HCT116 (cell line): ENCODE data around the gene CSRP1. TPM values are rescaled to one million over a fixed set of nuclear protein-coding genes. Genes with fewer than 3 reads are reported as not detected.

Experiments used
- ATAC-seq: fragments of 200-7000 bp; cut with Tn5 transposase; 2 replicates; pipeline ENCODE4 v1.9.1; 2020; ENCODE audit warnings: mild to moderate bottlenecking, moderate library complexity
- BruUV-seq: library from RNA; stranded (reverse); fragments of 400-500 nt; replicated peaks from 2 replicates; lab custom pipeline; 2021; lab: Mats Ljungman, UMichigan
- CTCF ChIA-PET: fragments of 300-600 bp; sonication (Branson Sonifier 250); formaldehyde crosslinking; loops from one replicate; lab custom pipeline; 2021; ENCODE audit warnings: antibody characterized with exemption; lab: Charles Lee
- POLR2A ChIA-PET: fragments of 300-600, 350-600 bp; sonication (Branson Sonifier 250); formaldehyde crosslinking; loops from one replicate; lab custom pipeline; 2021; ENCODE audit warnings: antibody characterized with exemption; lab: Charles Lee
- RAD21 ChIA-PET, 2 experiments: fragments of 300-600 bp; sonication (Branson Sonifier 250); formaldehyde crosslinking; loops; one replicate each; lab custom pipeline; 2023; ENCODE audit warnings: low total read pairs in 2 of 2; ENCODE audit not compliant: uncharacterized antibody in 2 of 2, unreplicated experiment in 2 of 2, low non-redundant PET in 1 of 2; lab: Charles Lee
- DNase-seq: peaks from one replicate; pipeline ENCODE4 v3.0.0-alpha.2; 2010; ENCODE audit warnings: low read depth, low spot score
- H2AFZ ChIP-seq: fragments of 200-600 bp; shearing (Covaris generic), sonication (generic); 2 replicates; pipeline ENCODE4 v1.6.1; 2017; ENCODE audit warnings: low read depth, mixed run types, mixed read lengths, antibody characterized with exemption, low read length; ENCODE audit not compliant: poor library complexity, severe bottlenecking
- H3K27ac ChIP-seq: 2 replicates; pipeline ENCODE4 v1.5.1; 2012; ENCODE audit warnings: low read depth, low read length
- H3K27me3 ChIP-seq: fragments of 200-600 bp; sonication (generic); 2 replicates; pipeline ENCODE4 v1.6.1; 2016; ENCODE audit warnings: mixed run types, low read length, mixed read lengths; ENCODE audit not compliant: insufficient read depth
- H3K36me3 ChIP-seq, 2 experiments: fragments of 200-500 bp in 1 of 2; fragments of 200-600 bp in 1 of 2; sonication (Bioruptor generic) in 1 of 2; sonication (generic) in 1 of 2; 2 replicates each; pipeline versions ENCODE4 v1.5.1 to v1.6.1; 2014 to 2016; ENCODE audit warnings: low read length in 2 of 2, inconsistent platforms in 1 of 2, mixed read lengths in 1 of 2, mixed run types in 1 of 2; ENCODE audit not compliant: insufficient read depth in 2 of 2, control insufficient read depth in 1 of 2
- H3K4me1 ChIP-seq, 2 experiments: fragments of 200-600 bp in 1 of 2; sonication (generic) in 1 of 2; 2 replicates each; pipeline versions ENCODE4 v1.5.1 to v1.6.1; 2012 to 2017; ENCODE audit warnings: low read length in 2 of 2, inconsistent platforms in 1 of 2, mild to moderate bottlenecking in 1 of 2, mixed read lengths in 1 of 2, mixed run types in 1 of 2, moderate library complexity in 1 of 2; ENCODE audit not compliant: insufficient read depth in 2 of 2, control insufficient read depth in 1 of 2
- H3K4me2 ChIP-seq: fragments of 200-600 bp; sonication (generic); 2 replicates; pipeline ENCODE4 v1.6.1; 2017; ENCODE audit warnings: mixed run types, low read length, mixed read lengths
- H3K4me3 ChIP-seq, 2 experiments: fragments of 200-600 bp in 1 of 2; sonication (generic) in 1 of 2; replicated peaks in 1 of 2; 2 replicates each; pipeline ENCODE4 v1.5.1; 2011 to 2016; ENCODE audit warnings: low read length in 2 of 2, control low read depth in 1 of 2, low read depth in 1 of 2, mild to moderate bottlenecking in 1 of 2, mixed read lengths in 1 of 2, mixed run types in 1 of 2
- H3K79me2 ChIP-seq: fragments of 200-600 bp; sonication (generic); 2 replicates; pipeline ENCODE4 v1.6.1; 2017; ENCODE audit warnings: mild to moderate bottlenecking, mixed run types, low read length, moderate library complexity, mixed read lengths; ENCODE audit not compliant: insufficient read depth
- H3K9ac ChIP-seq: fragments of 200-600 bp; sonication (generic); 2 replicates; pipeline ENCODE4 v1.6.1; 2016; ENCODE audit warnings: low read length, mixed read lengths
- H3K9me2 ChIP-seq: fragments of 200-600 bp; sonication (generic), shearing (Covaris generic); 2 replicates; pipeline ENCODE4 v1.6.1; 2017; ENCODE audit warnings: mixed run types, mild to moderate bottlenecking, moderate library complexity; ENCODE audit not compliant: insufficient read depth
- H3K9me3 ChIP-seq, 2 experiments: fragments of 200-500 bp in 1 of 2; fragments of 200-600 bp in 1 of 2; sonication (Bioruptor generic) in 1 of 2; sonication (generic) in 1 of 2; 2 replicates each; pipeline ENCODE4 v1.6.1; 2014 to 2017; ENCODE audit warnings: low read length in 2 of 2, mixed read lengths in 2 of 2, inconsistent platforms in 1 of 2, low read depth in 1 of 2, mild to moderate bottlenecking in 1 of 2, mixed run types in 1 of 2, moderate library complexity in 1 of 2; ENCODE audit not compliant: control insufficient read depth in 1 of 2, insufficient read depth in 1 of 2
- H4K20me1 ChIP-seq: fragments of 200-600 bp; sonication (generic), shearing (Covaris generic); 2 replicates; pipeline ENCODE4 v1.6.1; 2017; ENCODE audit warnings: mixed run types, mild to moderate bottlenecking, moderate library complexity; ENCODE audit not compliant: insufficient read depth
- ELF1 ChIP-seq: IDR thresholded peaks from 2 replicates; pipeline ENCODE4 v1.6.1; 2012; ENCODE audit warnings: low read depth, borderline replicate concordance
- EZH2 ChIP-seq: fragments of 200-600 bp; sonication (generic); IDR thresholded peaks from 2 replicates; pipeline ENCODE4 v1.6.1; 2017; ENCODE audit warnings: antibody characterized with exemption, mixed run types
- EZH2phosphoT487 ChIP-seq: fragments of 200-600 bp; IDR thresholded peaks from 2 replicates; pipeline ENCODE4 v1.6.1; 2018; ENCODE audit warnings: antibody characterized with exemption, borderline replicate concordance
- JUND ChIP-seq: IDR thresholded peaks from 2 replicates; pipeline ENCODE4 v1.6.1; 2012
- POLR2A ChIP-seq: IDR thresholded peaks from 2 replicates; pipeline ENCODE4 v1.7.0; 2011; ENCODE audit warnings: borderline replicate concordance; ENCODE audit not compliant: insufficient read depth, insufficient read length; ENCODE audit errors: extremely low read depth
- POLR2AphosphoS5 ChIP-seq: IDR thresholded peaks from 2 replicates; pipeline ENCODE4 v1.6.1; 2011; ENCODE audit warnings: mild to moderate bottlenecking, low read depth, low read length, moderate library complexity
- RAD21 ChIP-seq: IDR thresholded peaks from 2 replicates; pipeline ENCODE4 v1.6.1; 2012; ENCODE audit warnings: low read depth, mild to moderate bottlenecking
- SIN3A ChIP-seq: IDR thresholded peaks from 2 replicates; pipeline ENCODE4 v1.6.1; 2012; ENCODE audit warnings: low read depth
- SP1 ChIP-seq: IDR thresholded peaks from 2 replicates; pipeline ENCODE4 v1.6.1; 2012; ENCODE audit warnings: low read depth
- SRF ChIP-seq: IDR thresholded peaks from 2 replicates; pipeline ENCODE4 v1.6.1; 2012; ENCODE audit warnings: low read depth
- TCF7L2 ChIP-seq: IDR thresholded peaks from 2 replicates; pipeline ENCODE4 v1.7.0; 2011; ENCODE audit warnings: borderline replicate concordance, inconsistent platforms; ENCODE audit not compliant: insufficient read depth, insufficient read length; ENCODE audit errors: extremely low read depth
- ZFX ChIP-seq: fragments of 450-650 bp; IDR thresholded peaks from 2 replicates; pipeline ENCODE4 v1.6.1; 2017
- ZNF274 ChIP-seq: fragments of 200-500 bp; sonication (Bioruptor generic); IDR thresholded peaks from 2 replicates; pipeline ENCODE4 v1.6.1; 2014; ENCODE audit warnings: mild to moderate bottlenecking, low read depth, low read length, inconsistent platforms
- intact Hi-C: fragments of 100-400 bp; cut with micrococcal nuclease; formaldehyde crosslinking; loops from 2 replicates; pipeline ENCODE4 v1.10.0; 2022
- total RNA-seq: library from RNA; stranded (reverse); gene quantifications from one replicate; pipeline ENCODE4 v1.2.1, GENCODE V29; 2021; ENCODE audit not compliant: unreplicated experiment
- TF ChIP-seq, protein P1 (sequence below): IDR thresholded peaks from 2 replicates; pipeline ENCODE4 v1.6.1; 2012
- TF ChIP-seq, protein P2 (sequence below): IDR thresholded peaks from 2 replicates; pipeline ENCODE4 v1.6.1; 2011; ENCODE audit warnings: mild to moderate bottlenecking, low read length, moderate library complexity; ENCODE audit not compliant: insufficient replicate concordance; ENCODE audit errors: extremely low read depth
- TF ChIP-seq, protein P3 (sequence below): IDR thresholded peaks from 2 replicates; pipeline ENCODE4 v1.6.1; 2012; ENCODE audit warnings: low read depth

CSRP1 gene
- total RNA-seq, 1 experiment from 2014 or later = 51.7 TPM

DNA sequence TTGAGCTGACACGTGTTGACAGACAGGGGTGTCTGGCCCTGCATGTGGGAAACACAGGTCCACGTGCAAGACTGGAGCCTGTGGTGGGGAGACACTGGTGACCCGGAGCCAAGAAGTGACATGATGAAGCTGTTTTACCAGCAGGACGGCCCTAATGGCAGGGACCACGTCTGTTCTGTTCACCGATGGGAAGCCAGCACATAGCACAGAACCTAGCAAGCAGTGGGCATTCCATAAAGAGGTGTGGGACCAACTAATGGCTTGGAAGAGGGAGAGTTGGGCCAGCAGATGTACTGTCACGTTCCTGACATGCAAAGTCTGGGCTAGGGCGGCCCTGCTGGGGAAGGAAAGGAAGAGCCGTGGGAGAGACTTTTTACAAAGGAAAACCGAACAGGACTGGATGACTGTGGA lies 47.3 kb upstream of the CSRP1 start:
- Histone ChIP-seq H3K4me1 (peaks cover 0 to 18% of the 10 kb centered on the region in 2 experiments; a peak in 2 of 4 replicates), H3K9me2 (no peaks in the 10 kb centered on the region), H3K79me2 (no peaks in the 10 kb centered on the region), H3K9me3 (no peaks in the 10 kb centered on the region), H4K20me1 (no peaks in the 10 kb centered on the region), H3K4me3 (no peak overlapping the region), H3K36me3 (no peaks in the 10 kb centered on the region), H3K9ac (no peak overlapping the region), H3K4me2 (no peak overlapping the region), H3K27me3 (no peaks in the 10 kb centered on the region), H2AFZ (no peak overlapping the region), H3K27ac (no peak overlapping the region)
- intact Hi-C loops = no loop called here
- RAD21 ChIA-PET = no interaction called here
- POLR2A ChIA-PET = no interaction called here
- ATAC-seq (no peak), DNase-seq (no peak)
- no TSS peak for BruUV-seq
- TF ChIP-seq, protein P1, sequence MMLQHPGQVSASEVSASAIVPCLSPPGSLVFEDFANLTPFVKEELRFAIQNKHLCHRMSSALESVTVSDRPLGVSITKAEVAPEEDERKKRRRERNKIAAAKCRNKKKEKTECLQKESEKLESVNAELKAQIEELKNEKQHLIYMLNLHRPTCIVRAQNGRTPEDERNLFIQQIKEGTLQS = no peak
- TF ChIP-seq TCF7L2 (no peak), POLR2A (no peak), ZFX (no peak), EZH2phosphoT487 (no peak), ZNF274 (no peak), RAD21 (no peak), POLR2AphosphoS5 (no peak), SP1 (no peak), SIN3A (no peak), ELF1 (no peak), SRF (no peak), EZH2 (no peak), JUND (no peak)
- TF ChIP-seq, protein P2, sequence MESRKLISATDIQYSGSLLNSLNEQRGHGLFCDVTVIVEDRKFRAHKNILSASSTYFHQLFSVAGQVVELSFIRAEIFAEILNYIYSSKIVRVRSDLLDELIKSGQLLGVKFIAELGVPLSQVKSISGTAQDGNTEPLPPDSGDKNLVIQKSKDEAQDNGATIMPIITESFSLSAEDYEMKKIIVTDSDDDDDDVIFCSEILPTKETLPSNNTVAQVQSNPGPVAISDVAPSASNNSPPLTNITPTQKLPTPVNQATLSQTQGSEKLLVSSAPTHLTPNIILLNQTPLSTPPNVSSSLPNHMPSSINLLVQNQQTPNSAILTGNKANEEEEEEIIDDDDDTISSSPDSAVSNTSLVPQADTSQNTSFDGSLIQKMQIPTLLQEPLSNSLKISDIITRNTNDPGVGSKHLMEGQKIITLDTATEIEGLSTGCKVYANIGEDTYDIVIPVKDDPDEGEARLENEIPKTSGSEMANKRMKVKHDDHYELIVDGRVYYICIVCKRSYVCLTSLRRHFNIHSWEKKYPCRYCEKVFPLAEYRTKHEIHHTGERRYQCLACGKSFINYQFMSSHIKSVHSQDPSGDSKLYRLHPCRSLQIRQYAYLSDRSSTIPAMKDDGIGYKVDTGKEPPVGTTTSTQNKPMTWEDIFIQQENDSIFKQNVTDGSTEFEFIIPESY = no peak
- TF ChIP-seq, protein P3, sequence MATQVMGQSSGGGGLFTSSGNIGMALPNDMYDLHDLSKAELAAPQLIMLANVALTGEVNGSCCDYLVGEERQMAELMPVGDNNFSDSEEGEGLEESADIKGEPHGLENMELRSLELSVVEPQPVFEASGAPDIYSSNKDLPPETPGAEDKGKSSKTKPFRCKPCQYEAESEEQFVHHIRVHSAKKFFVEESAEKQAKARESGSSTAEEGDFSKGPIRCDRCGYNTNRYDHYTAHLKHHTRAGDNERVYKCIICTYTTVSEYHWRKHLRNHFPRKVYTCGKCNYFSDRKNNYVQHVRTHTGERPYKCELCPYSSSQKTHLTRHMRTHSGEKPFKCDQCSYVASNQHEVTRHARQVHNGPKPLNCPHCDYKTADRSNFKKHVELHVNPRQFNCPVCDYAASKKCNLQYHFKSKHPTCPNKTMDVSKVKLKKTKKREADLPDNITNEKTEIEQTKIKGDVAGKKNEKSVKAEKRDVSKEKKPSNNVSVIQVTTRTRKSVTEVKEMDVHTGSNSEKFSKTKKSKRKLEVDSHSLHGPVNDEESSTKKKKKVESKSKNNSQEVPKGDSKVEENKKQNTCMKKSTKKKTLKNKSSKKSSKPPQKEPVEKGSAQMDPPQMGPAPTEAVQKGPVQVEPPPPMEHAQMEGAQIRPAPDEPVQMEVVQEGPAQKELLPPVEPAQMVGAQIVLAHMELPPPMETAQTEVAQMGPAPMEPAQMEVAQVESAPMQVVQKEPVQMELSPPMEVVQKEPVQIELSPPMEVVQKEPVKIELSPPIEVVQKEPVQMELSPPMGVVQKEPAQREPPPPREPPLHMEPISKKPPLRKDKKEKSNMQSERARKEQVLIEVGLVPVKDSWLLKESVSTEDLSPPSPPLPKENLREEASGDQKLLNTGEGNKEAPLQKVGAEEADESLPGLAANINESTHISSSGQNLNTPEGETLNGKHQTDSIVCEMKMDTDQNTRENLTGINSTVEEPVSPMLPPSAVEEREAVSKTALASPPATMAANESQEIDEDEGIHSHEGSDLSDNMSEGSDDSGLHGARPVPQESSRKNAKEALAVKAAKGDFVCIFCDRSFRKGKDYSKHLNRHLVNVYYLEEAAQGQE = no peak
- CTCF ChIA-PET = no interaction called here
